ENCODE results near the gene TFEB.

Gene TFEB

GRCh38 chr6:41676431-41676830, 59.0 kb downstream of the TFEB start:
- no peak for TF ChIP-seq CTCF (IDR thresholded peaks at IDR 0.05; ENCODE audit: unreplicated experiment in 3 of 3)
- H3K27ac Mint-ChIP-seq = peak overlapping the region in 1 of 3 experiments; percentile 4
- H3K4me3 Mint-ChIP-seq = no peak overlapping the region
- H3K4me1 Mint-ChIP-seq = peaks cover 49% of the 10 kb centered on the region
- H3K27me3 Mint-ChIP-seq (ENCODE audit: low read depth) = peaks cover 29% of the 10 kb centered on the region
- no peaks in the 10 kb centered on the region for H3K36me3 Mint-ChIP-seq (ENCODE audit: low read depth)
- H3K9me3 Mint-ChIP-seq = no peaks in the 10 kb centered on the region

GRCh38 chr6:41675992-41676391, 59.4 kb downstream of the TFEB start:
- TF ChIP-seq CTCF (IDR thresholded peaks at IDR 0.05; ENCODE audit: unreplicated experiment in 3 of 3) = no peak
- H3K27ac Mint-ChIP-seq = no peak overlapping the region
- H3K36me3 Mint-ChIP-seq (ENCODE audit: low read depth) = no peaks in the 10 kb centered on the region
- H3K9me3 Mint-ChIP-seq = peaks cover under 1% of the 10 kb centered on the region
- H3K27me3 Mint-ChIP-seq (ENCODE audit: low read depth) = peaks cover 30% of the 10 kb centered on the region
- no peak overlapping the region for H3K4me3 Mint-ChIP-seq
- peaks cover 48% of the 10 kb centered on the region for H3K4me1 Mint-ChIP-seq

GRCh38 chr6:41675176-41675775, 60.1 kb downstream of the TFEB start:
- no peak for TF ChIP-seq CTCF (IDR thresholded peaks at IDR 0.05; ENCODE audit: unreplicated experiment in 3 of 3)
- Mint-ChIP-seq H3K9me3 (peaks cover 7% of the 10 kb centered on the region), H3K4me1 (peaks cover 41% of the 10 kb centered on the region), H3K27ac (peak overlapping the region in 1 of 3 experiments; percentile 75), H3K36me3 (ENCODE audit: low read depth) (no peaks in the 10 kb centered on the region), H3K27me3 (ENCODE audit: low read depth) (peaks cover 34% of the 10 kb centered on the region), H3K4me3 (no peak overlapping the region)

- peaks cover 35% of the 10 kb centered on the region for H3K4me1 Mint-ChIP-seq
- no peaks in the 10 kb centered on the region for H3K36me3 Mint-ChIP-seq (ENCODE audit: low read depth)
- H3K27ac Mint-ChIP-seq = no peak overlapping the region
- peaks cover 34% of the 10 kb centered on the region for H3K27me3 Mint-ChIP-seq (ENCODE audit: low read depth)
- TF ChIP-seq CTCF (IDR thresholded peaks at IDR 0.05; ENCODE audit: unreplicated experiment in 3 of 3) = no peak
- H3K9me3 Mint-ChIP-seq = peaks cover 7% of the 10 kb centered on the region
- H3K4me3 Mint-ChIP-seq = no peak overlapping the region
These were observed 61.0 kb downstream of the TFEB start for GRCh38 chr6:41674231-41675000.

GRCh38 chr6:41673704-41674000, 61.8 kb downstream of the TFEB start:
- H3K27ac Mint-ChIP-seq = no peak overlapping the region
- peaks cover 35% of the 10 kb centered on the region for H3K4me1 Mint-ChIP-seq
- H3K9me3 Mint-ChIP-seq = peaks cover 7% of the 10 kb centered on the region
- H3K27me3 Mint-ChIP-seq (ENCODE audit: low read depth) = peaks cover 34% of the 10 kb centered on the region
- no peak for TF ChIP-seq CTCF (IDR thresholded peaks at IDR 0.05; ENCODE audit: unreplicated experiment in 3 of 3)
- no peaks in the 10 kb centered on the region for H3K36me3 Mint-ChIP-seq (ENCODE audit: low read depth)
- H3K4me3 Mint-ChIP-seq = no peak overlapping the region
